SK-N-MC (cell line): ENCODE data around the gene PFKP.

Source experiments
- EZH2 ChIP-seq: fragments of 200-600 bp; sonication (generic); IDR thresholded peaks from one replicate; pipeline ENCODE4 v1.6.1; 2017; ENCODE audit warnings: antibody characterized with exemption
- POLR2AphosphoS5 ChIP-seq: IDR thresholded peaks from 2 replicates; pipeline ENCODE4 v1.6.1; 2012; ENCODE audit warnings: mild to moderate bottlenecking, low read depth, low read length, borderline replicate concordance

- TF ChIP-seq POLR2AphosphoS5 (no peak), EZH2 (no peak)
These were observed 83.0 kb downstream of the PFKP start for GRCh38 chr10:3150366-3150765.
